DOHH2 (cell line): ENCODE results near the gene NGF.

Experiments
- H3F3A ChIP-seq: fragments of 200-600 bp; sonication (generic), shearing (Covaris generic); 2 replicates; pipeline ENCODE4 v1.6.0; 2016; ENCODE audit warnings: antibody characterized with exemption, mild to moderate bottlenecking; ENCODE audit not compliant: control insufficient read depth, insufficient read depth
- H3K27ac ChIP-seq: fragments of 200-600 bp; sonication (generic); 2 replicates; pipeline ENCODE4 v1.5.1; 2014; ENCODE audit warnings: low read depth, mild to moderate bottlenecking, low read length, moderate library complexity
- H3K27me3 ChIP-seq: fragments of 200-600 bp; sonication (generic); 2 replicates; pipeline ENCODE4 v1.6.1; 2014; ENCODE audit warnings: mild to moderate bottlenecking, low read length, mixed read lengths; ENCODE audit not compliant: control insufficient read depth
- H3K36me3 ChIP-seq: fragments of 200-600 bp; sonication (generic); 2 replicates; pipeline ENCODE4 v1.6.1; 2014; ENCODE audit warnings: mild to moderate bottlenecking, low read length, moderate library complexity, mixed read lengths; ENCODE audit not compliant: control insufficient read depth
- H3K4me1 ChIP-seq: fragments of 200-600 bp; sonication (generic); 2 replicates; pipeline ENCODE4 v1.6.1; 2014; ENCODE audit warnings: mild to moderate bottlenecking, low read length, mixed read lengths; ENCODE audit not compliant: control insufficient read depth
- H3K4me2 ChIP-seq: fragments of 200-600 bp; sonication (generic); 2 replicates; pipeline ENCODE4 v1.6.0; 2014; ENCODE audit warnings: mild to moderate bottlenecking, low read length, moderate library complexity
- H3K4me3 ChIP-seq: fragments of 200-600 bp; sonication (generic); 2 replicates; pipeline ENCODE4 v1.5.1; 2014; ENCODE audit warnings: mild to moderate bottlenecking, low read length, mixed read lengths
- H3K79me2 ChIP-seq: fragments of 200-600 bp; sonication (generic); 2 replicates; pipeline ENCODE4 v1.6.1; 2014; ENCODE audit warnings: mild to moderate bottlenecking, low read length, mixed read lengths; ENCODE audit not compliant: control insufficient read depth
- H3K9me2 ChIP-seq: fragments of 200-600 bp; sonication (generic); replicated peaks from 2 replicates; pipeline ENCODE4 v1.6.1; 2014; ENCODE audit warnings: mild to moderate bottlenecking, low read length, mixed read lengths; ENCODE audit not compliant: control insufficient read depth
- H3K9me3 ChIP-seq: fragments of 200-600 bp; sonication (generic); 2 replicates; pipeline ENCODE4 v1.6.1; 2014; ENCODE audit warnings: antibody characterized with exemption, low read length, mixed read lengths; ENCODE audit not compliant: control insufficient read depth, insufficient read depth
- H4K20me1 ChIP-seq: fragments of 200-600 bp; sonication (generic); 2 replicates; pipeline ENCODE4 v1.6.0; 2014; ENCODE audit warnings: low read depth, mild to moderate bottlenecking, antibody characterized with exemption, low read length, moderate library complexity; ENCODE audit not compliant: control insufficient read depth, insufficient read depth
- CTCF ChIP-seq: fragments of 200-600 bp; sonication (generic); IDR thresholded peaks from one replicate; pipeline ENCODE4 v1.5.1; 2014; ENCODE audit warnings: antibody characterized with exemption, mild to moderate bottlenecking, low read depth, low read length; ENCODE audit not compliant: poor library complexity, severe bottlenecking
- EZH2phosphoT487 ChIP-seq: fragments of 200-600 bp; sonication (generic); IDR thresholded peaks from 2 replicates; pipeline ENCODE4 v1.6.1; 2017; ENCODE audit warnings: borderline replicate concordance, mild to moderate bottlenecking, antibody characterized with exemption, low read length, moderate library complexity, mixed read lengths

The NGF gene

GRCh38 chr1:115307661-115308060 is 30.4 kb downstream of the NGF start:
- H3K79me2 ChIP-seq: no peaks in the 10 kb centered on the region
- no peak overlapping the region for H3K4me3 ChIP-seq
- H3K4me1 ChIP-seq: peaks cover 25% of the 10 kb centered on the region

GRCh38 chr1:115306146-115306545 is 31.9 kb downstream of the NGF start:
- Histone ChIP-seq H3K27ac (no peak overlapping the region), H3K9me3 (no peaks in the 10 kb centered on the region), H3K79me2 (no peaks in the 10 kb centered on the region), H3K4me3 (no peak overlapping the region), H4K20me1 (no peaks in the 10 kb centered on the region), H3K4me1 (peaks cover 13% of the 10 kb centered on the region), H3K36me3 (no peaks in the 10 kb centered on the region), H3K4me2 (no peak overlapping the region), H3K9me2 (no peaks in the 10 kb centered on the region), H3K27me3 (no peaks in the 10 kb centered on the region), H3F3A (no peaks in the 10 kb centered on the region)
- TF ChIP-seq EZH2phosphoT487: no peak
- TF ChIP-seq CTCF: no peak

More at GRCh38 chr1:115307661-115308060, 30.4 kb downstream of the NGF start:
- H3K9me3 ChIP-seq: no peaks in the 10 kb centered on the region
- no peaks in the 10 kb centered on the region for H3K27me3 ChIP-seq
- no peaks in the 10 kb centered on the region for H3K9me2 ChIP-seq
- H3K4me2 ChIP-seq: no peak overlapping the region
- no peak for TF ChIP-seq CTCF
- TF ChIP-seq EZH2phosphoT487: no peak
- H3F3A ChIP-seq: no peaks in the 10 kb centered on the region
- no peaks in the 10 kb centered on the region for H3K36me3 ChIP-seq
- H3K27ac ChIP-seq: no peak overlapping the region
- no peaks in the 10 kb centered on the region for H4K20me1 ChIP-seq

DNA sequence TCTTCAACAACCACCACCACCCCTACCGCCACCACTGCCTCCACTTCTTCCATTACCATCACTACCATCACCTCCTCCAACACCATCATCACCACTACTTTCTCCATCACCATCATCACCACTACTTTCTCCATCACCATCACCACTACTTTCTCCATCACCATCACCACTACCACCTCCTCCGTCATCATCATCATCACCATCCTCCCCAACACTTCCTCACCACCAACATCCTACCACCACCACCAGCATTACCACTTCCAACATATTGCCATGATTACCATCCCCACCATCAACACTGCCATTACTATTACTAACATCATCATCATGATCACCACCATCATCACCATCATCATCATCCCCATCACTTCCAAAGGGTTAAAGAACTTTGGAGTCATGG is 34.7 kb downstream of the NGF start:
- no peak overlapping the region for H3K4me2 ChIP-seq
- no peaks in the 10 kb centered on the region for H3K9me2 ChIP-seq
- no peaks in the 10 kb centered on the region for H3K4me1 ChIP-seq
- H3K36me3 ChIP-seq: no peaks in the 10 kb centered on the region
- H3K27me3 ChIP-seq: no peaks in the 10 kb centered on the region
- H3K4me3 ChIP-seq: no peak overlapping the region
- TF ChIP-seq CTCF: no peak
- no peak for TF ChIP-seq EZH2phosphoT487
- no peak overlapping the region for H3K27ac ChIP-seq
- no peaks in the 10 kb centered on the region for H3K9me3 ChIP-seq
- no peaks in the 10 kb centered on the region for H3K79me2 ChIP-seq
- no peaks in the 10 kb centered on the region for H4K20me1 ChIP-seq
- H3F3A ChIP-seq: no peaks in the 10 kb centered on the region
